ENCODE data around the gene DCDC1.
"Not testable (repeated sequence)": the region's sequence is repeated elsewhere in the genome, so short reads cannot be mapped to it uniquely, and the experiment has no call there.

Gene DCDC1

DNA sequence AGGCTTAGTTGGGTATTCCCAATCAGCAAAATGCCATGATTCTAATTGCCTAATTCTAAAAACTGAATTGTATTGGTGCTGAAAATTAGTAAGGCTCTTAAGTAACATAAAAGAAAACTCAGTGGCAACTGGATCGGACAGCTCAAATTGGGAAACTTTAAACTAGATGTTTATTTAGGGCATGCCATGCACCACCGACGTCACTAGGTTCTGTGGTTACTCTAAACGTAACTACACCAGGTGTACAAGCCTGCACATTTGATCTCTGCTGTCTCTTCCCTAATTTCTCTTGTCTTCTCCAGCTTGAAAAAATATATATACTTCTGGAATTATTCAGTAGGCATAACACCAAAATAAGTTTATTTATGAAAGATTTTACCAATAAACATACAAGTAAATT is 378.2 kb downstream of the DCDC1 start:
- no peak for DNase-seq

- DNase-seq: no peak
Observed at GRCh38 chr11:30990625-30991296, 378.8 kb downstream of the DCDC1 start.

DNA sequence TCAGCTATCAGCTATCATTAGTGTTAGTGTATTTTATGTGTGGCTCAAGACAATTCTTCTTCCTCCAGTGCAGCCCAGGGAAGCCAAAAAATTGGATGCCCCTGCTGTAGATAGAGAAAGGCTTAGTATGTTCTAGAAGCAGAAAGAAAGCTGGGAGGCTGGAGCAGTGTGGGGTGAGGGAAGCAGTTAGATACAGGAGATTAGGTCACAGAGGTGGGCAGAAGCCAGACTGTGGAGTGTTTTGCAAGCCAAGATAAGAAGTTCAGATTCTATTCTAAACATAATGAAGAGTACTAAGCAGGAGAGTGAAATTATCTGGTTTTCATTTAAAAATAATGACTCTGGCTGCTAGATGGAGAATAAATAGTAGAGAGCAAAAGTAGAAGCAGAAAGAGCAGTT is 381.7 kb downstream of the DCDC1 start:
- no peak for DNase-seq

- no peak for DNase-seq
Observed at GRCh38 chr11:30985536-30985935, 384.0 kb downstream of the DCDC1 start.

DNA sequence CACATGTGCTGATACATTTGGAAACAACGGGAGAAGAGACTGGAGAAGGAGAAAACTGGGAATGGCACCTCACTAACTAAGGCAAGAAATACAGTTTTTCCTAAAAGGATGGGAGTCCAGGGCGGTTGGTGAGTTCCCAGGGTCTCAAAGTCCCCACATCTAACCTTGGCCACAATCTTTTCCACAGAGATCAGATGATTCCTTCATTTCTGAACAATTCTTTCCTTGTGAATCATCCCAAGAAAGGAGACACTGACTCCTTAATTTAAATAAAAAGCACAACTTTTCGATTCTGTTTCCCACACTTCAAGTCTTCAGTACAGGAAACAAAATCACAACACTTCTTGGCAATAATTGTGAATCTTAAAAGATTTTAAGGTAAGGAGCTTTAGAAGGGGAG is 384.7 kb downstream of the DCDC1 start:
- DNase-seq: no peak

DNA sequence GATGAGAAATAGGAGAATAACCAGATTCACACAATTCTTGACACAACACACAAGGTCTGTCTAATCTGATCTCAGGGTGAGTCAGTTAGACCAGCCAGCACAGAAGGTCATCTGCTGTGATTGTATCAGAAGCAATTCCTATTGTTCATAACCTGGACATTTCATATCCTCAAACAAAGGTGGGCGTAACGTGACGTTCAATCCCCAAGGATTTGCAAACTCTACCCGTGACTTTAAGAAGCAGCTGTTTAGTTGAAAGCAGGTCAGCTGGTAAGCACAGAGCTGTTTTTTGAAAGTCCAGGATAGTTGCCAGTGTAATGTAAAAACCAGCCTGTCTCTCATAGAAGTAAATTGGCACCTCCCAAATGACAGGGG is 385.1 kb downstream of the DCDC1 start:
- DNase-seq: no peak

DNA sequence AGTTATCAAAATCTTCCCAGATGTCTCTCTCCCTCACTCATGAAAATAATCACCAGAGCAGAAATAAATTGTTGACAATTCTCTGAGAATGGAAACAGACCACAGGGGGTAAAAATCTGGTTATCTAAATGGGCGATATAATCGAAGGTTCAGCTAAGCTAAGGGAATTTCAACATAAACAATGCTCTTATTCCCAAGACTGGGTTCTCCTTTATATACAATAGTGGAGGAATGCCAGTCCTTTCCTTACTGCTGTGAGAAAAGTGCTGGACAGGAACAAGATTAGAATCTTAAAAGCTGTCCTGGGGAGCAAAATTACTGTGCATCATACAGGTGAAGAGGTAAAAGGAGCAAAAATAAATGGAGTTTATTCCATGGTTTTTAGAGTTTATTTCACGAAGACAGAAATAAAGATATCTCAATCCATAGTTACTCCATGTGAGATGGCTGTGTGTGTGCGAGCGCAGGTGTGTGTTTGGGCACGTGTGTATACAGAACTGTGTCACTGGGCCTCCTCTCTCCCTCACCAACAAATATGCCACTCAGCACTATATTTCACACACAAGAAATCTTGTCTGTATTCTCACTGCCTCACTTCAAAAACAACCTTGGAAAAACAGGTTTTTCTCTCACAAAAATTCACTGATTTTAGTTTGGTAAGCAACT is 385.6 kb downstream of the DCDC1 start:
- no peak for DNase-seq

- DNase-seq: no peak
Observed at GRCh38 chr11:30983143-30983542, 386.4 kb downstream of the DCDC1 start.

DNA sequence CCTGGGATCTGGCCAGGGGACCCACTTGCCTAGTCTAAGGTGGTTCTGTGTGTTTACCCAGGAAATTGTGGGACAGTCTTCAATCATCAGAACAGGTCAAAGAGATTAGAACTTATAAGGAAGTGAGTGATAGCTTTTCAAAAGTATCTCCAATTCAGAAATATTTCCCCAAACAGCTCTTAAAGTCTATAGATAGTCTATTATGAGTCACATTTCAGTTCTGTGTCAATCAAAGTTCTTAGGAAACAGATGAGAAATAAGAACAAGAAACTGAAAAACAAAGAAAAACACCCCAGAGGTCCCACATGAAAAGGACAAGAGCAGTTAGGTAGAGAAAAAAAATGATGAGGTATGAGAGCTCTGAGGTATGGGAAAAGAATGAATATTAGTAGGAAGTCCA is 402.0 kb downstream of the DCDC1 start:
- no peak for DNase-seq

DNA sequence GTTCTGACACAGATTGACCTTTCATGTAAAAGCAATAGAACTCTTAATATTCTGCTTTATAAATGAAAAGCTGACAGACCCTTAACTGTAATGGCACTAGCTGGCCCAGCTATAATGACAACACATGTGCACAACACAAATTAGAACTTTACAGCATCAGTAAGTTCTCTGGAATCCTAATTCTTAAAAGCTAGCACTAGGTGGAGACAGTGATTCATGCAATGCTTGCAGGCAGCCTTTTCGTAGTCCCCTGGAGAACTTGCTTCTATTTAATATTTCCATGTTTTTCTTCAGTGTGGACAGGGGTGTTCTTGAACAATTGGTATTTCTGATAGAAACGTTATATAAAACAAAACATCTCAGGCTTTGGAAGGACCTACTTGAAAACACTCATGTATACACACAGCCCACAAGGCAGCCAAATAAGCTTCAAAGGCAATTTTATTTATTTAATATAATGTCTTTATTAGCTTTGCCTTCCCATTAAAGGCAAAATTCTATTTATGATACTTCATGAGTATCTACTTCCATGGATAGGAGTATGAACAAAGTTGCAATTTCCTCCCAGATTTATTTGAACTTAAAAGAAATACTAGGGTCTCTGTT is 409.0 kb downstream of the DCDC1 start:
- peak in 3 of 56 donors; percentile 1 to 7 (median 4) for DNase-seq

GRCh38 chr11:30956751-30957150 is 412.8 kb downstream of the DCDC1 start:
- DNase-seq: no peak

DNA sequence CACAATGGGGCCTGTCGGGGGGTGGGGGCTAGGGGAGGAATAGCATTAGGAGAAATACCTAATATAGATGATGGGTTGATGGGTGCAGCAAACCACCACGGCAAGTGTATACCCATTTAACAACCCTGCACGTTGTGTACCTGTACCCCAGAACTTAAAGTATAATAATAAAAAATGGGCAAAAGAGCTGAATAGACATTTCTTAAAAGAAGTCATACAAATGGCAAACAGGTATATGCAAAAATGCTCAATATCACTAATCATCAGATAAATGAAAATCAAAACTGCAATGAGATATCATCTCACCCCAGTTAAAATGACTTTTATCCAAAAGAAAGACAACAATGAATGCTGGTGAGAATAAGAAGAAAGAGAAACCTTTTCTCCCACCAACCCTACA is 419.7 kb downstream of the DCDC1 start:
- no peak for DNase-seq

- not testable (repeated sequence) for DNase-seq
Observed at GRCh38 chr11:30947715-30948114, 421.8 kb downstream of the DCDC1 start.

- no peak for DNase-seq
Observed at GRCh38 chr11:30938810-30939209, 430.7 kb downstream of the DCDC1 start.

- no peak for DNase-seq
Observed at GRCh38 chr11:30938171-30938570, 431.4 kb downstream of the DCDC1 start.

GRCh38 chr11:30936491-30936890 is 433.0 kb downstream of the DCDC1 start:
- no peak for DNase-seq

GRCh38 chr11:30935861-30936260 is 433.7 kb downstream of the DCDC1 start:
- no peak for DNase-seq

DNA sequence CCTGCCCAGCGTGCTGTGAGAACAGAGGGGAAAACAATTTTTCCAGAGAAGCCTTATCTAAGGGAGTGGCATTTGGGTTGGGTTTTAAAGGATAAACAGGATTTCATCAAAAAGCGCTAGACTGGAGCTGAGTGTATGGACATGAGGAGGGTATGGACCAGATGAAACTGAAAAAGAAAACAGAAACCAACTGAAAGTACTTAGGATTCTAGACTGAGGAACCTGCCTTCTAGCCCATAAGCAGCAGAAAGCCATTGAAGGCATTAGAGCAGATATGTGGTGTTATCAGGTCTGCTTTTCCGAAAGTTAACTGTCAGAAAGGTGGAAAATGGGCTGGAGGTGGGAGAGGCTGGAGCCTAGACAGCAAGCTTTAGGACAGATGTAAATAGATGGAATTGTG is 443.4 kb downstream of the DCDC1 start:
- no peak for DNase-seq

DNA sequence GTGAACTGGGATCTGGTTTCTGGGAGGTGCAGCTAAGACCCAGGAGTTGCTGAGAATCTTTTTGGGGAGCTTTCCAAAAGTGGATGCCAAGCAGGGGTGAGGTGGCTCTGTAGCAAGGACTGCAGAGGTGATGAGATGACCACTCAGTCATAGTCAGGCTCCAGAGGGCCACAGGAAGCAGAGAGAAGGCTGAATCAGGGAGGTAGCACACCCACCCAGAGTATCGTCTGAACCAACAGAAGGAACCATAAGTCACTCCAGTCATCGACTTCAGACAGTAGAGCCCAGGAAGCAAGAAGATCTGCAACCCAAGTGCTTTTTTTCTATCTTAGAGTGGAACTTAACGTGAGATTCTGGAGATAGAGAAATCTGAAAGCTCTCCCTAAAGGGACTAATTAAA is 447.7 kb downstream of the DCDC1 start:
- no peak for DNase-seq

GRCh38 chr11:30919389-30920152 is 450.0 kb downstream of the DCDC1 start:
- DNase-seq: no peak

DNA sequence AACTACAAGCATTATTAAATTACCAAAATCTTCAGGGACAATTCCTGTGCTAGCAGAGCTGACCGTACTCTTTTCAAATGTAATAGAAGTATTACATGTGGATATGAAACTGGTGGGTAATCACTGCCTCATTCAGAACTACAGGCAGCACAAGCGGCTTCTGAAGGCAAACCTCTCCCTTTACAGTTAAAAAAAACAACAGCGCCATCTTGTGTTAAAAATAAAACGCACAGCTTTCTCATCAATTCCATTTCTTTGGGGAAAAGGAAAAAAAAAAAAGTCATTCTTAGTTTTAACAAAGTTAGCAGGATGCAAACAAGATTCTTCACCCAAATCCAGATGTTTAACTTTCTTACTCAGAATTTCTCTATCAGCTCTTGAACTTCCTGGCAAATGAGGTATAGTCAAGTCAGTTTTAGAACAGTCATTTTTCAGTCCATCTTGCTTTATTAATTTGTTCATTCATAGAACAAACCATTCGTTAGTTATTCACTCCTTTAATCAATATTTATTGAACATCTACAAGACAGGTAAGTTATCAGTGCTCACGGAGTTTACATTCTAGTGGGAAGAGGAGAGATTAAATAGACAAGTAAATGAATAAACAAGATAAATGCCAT is 451.6 kb downstream of the DCDC1 start:
- DNase-seq: peak in 5 of 56 donors; percentile 1 to 18 (median 2)

DNA sequence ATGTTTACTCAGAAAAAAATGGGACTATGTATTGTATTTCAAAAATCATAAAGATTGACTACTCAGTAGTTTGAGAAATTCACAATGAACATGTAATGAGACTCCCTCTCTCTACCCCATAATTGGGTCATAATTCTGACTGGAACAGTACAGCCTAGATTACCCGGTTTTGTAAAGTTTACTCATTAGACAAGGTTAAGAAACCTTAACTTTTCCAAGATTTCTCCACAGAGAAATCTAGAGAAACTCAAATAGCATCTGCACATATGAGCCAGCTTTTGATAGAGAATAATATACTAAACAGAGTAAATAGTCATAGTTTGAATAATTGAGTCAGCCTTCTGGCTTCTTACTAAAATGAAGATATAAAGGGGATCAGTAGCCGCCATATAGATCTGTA is 452.3 kb downstream of the DCDC1 start:
- DNase-seq: no peak

Measured in nucleus accumbens (tissue), 56 donors.